ENCODE results near the gene RCAN1. TPM values are rescaled to one million over a fixed set of nuclear protein-coding genes. Genes with fewer than 3 reads are reported as not detected.

Gene RCAN1
- polyA plus RNA-seq, 2 of the 4 experiments (the other 2 are of a cell fraction), result 10.2 to 11.9 TPM

DNA sequence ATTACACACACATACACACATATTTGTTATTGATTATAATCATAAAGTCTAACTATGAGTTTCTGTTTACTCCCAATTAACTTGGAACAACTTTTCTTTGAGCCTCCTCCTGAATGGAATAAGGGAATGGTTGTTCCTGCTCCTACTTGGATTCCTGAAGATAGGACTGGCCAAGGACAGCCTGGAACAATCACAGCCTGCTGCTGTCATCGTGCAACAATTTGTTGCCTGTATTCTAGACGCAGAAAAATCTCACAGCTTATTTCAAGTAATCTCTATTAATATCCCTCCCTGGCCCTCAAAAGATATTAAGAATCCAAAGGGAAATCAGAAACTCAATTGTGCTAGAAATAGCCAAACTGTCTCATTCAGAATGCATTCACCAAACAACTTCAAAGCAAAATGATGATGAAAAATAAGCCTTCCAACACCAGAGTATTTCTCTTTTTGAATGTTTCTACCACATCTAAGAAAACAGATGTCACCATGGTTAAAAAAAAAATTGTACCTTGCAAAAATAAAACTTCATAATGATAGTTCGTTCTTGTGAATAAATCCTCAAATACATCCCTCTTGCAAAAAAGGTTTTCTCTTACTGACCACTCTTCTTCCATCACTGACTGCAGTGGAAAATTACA is 30.9 kb downstream of the RCAN1 start (continued):
- TF ChIP-seq POLR2AphosphoS2 (conservative IDR thresholded peaks at IDR 0.05; ENCODE audit: low read length), result no peak
- TF ChIP-seq MYC (IDR thresholded peaks at IDR 0.05; ENCODE audit: borderline replicate concordance, low read length), result no peak
- TF ChIP-seq BHLHE40 (IDR thresholded peaks at IDR 0.05; ENCODE audit: low read depth, low read length), result no peak

DNA sequence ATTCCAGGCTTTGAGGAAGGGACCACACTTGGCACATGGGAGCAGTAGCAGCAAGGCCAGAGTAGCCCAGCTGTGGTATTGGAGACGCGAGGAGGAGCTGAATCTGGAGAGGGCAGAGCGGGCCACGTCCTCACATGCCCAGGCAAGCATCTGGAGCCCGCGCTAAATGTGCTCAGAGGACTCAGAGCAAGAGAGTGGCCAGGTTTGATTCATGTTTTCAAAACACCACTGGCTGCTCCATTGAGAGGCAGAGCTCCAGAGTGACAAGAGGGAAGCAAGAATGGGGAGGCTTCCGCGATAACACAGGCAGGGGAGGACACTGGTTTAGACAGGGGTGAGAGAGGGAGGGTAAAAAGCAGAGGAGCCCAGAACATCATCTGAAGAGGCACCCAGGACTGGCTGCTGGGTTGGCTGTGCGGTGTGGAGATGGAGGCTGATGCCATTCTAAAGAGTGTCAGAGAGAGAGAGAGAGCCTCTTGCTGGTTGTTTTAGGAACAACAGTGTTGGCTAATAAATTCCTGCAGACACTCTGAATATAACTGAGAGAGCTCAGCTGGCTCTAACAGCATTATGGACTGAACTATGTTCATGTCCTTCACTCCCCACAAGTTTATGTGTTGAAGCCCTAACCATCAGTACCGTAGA is 32.3 kb downstream of the RCAN1 start:
- ChIA-PET POLR2A (no interaction called here), CTCF (interaction anchor here (0.8 to 1.7 kb wide), 13 partner anchors 9 to 215 kb away, joined by 3 to 8 read pairs (median 4); no protein-coding TSS in a partner anchor)
- no peak for TF ChIP-seq NPAS2 (CRISPR knock-in tag; IDR thresholded peaks at IDR 0.05; ENCODE audit: borderline replicate concordance)
- no peak for TF ChIP-seq TFCP2L1 (CRISPR knock-in tag; IDR thresholded peaks at IDR 0.05)
- no peak for TF ChIP-seq RFX5 (IDR thresholded peaks at IDR 0.05)
- TF ChIP-seq CHD4 (IDR thresholded peaks at IDR 0.05; ENCODE audit: borderline replicate concordance), result no peak
- TF ChIP-seq ZFP36 (IDR thresholded peaks at IDR 0.05; ENCODE audit: borderline replicate concordance, partially characterized antibody), result no peak
- TF ChIP-seq, protein P1, sequence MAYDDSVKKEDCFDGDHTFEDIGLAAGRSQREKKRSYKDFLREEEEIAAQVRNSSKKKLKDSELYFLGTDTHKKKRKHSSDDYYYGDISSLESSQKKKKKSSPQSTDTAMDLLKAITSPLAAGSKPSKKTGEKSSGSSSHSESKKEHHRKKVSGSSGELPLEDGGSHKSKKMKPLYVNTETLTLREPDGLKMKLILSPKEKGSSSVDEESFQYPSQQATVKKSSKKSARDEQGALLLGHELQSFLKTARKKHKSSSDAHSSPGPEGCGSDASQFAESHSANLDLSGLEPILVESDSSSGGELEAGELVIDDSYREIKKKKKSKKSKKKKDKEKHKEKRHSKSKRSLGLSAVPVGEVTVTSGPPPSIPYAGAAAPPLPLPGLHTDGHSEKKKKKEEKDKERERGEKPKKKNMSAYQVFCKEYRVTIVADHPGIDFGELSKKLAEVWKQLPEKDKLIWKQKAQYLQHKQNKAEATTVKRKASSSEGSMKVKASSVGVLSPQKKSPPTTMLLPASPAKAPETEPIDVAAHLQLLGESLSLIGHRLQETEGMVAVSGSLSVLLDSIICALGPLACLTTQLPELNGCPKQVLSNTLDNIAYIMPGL (CRISPR knock-in tag; IDR thresholded peaks at IDR 0.05; ENCODE audit: borderline replicate concordance), result no peak
- TF ChIP-seq TP53 (CRISPR knock-in tag; IDR thresholded peaks at IDR 0.05), result no peak
- TF ChIP-seq, protein P2, sequence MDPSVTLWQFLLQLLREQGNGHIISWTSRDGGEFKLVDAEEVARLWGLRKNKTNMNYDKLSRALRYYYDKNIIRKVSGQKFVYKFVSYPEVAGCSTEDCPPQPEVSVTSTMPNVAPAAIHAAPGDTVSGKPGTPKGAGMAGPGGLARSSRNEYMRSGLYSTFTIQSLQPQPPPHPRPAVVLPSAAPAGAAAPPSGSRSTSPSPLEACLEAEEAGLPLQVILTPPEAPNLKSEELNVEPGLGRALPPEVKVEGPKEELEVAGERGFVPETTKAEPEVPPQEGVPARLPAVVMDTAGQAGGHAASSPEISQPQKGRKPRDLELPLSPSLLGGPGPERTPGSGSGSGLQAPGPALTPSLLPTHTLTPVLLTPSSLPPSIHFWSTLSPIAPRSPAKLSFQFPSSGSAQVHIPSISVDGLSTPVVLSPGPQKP (IDR thresholded peaks at IDR 0.05; ENCODE audit: low read depth, low read length), result no peak
- TF ChIP-seq CBX8 (IDR thresholded peaks at IDR 0.05), result no peak
- TF ChIP-seq GATA3 (IDR thresholded peaks at IDR 0.05; ENCODE audit: borderline replicate concordance), result no peak
- no peak for TF ChIP-seq NFE2L2 (conservative IDR thresholded peaks at IDR 0.05; ENCODE audit: low read length)
- no peak for TF ChIP-seq HOXA7 (CRISPR knock-in tag; IDR thresholded peaks at IDR 0.05)
- TF ChIP-seq, protein P3, sequence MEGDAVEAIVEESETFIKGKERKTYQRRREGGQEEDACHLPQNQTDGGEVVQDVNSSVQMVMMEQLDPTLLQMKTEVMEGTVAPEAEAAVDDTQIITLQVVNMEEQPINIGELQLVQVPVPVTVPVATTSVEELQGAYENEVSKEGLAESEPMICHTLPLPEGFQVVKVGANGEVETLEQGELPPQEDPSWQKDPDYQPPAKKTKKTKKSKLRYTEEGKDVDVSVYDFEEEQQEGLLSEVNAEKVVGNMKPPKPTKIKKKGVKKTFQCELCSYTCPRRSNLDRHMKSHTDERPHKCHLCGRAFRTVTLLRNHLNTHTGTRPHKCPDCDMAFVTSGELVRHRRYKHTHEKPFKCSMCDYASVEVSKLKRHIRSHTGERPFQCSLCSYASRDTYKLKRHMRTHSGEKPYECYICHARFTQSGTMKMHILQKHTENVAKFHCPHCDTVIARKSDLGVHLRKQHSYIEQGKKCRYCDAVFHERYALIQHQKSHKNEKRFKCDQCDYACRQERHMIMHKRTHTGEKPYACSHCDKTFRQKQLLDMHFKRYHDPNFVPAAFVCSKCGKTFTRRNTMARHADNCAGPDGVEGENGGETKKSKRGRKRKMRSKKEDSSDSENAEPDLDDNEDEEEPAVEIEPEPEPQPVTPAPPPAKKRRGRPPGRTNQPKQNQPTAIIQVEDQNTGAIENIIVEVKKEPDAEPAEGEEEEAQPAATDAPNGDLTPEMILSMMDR (IDR thresholded peaks at IDR 0.05), result peak; percentile 33; the same call in 2 of the 3 replicates
- no peak for TF ChIP-seq HEYL (CRISPR knock-in tag; IDR thresholded peaks at IDR 0.05)
- no peak for TF ChIP-seq JUN (IDR thresholded peaks at IDR 0.05)
- no peak for TF ChIP-seq HOXB13 (CRISPR knock-in tag; IDR thresholded peaks at IDR 0.05; ENCODE audit: low read depth)
- TF ChIP-seq EP300 (IDR thresholded peaks at IDR 0.05), result no peak
- TF ChIP-seq SMC3 (IDR thresholded peaks at IDR 0.05), result peak; percentile 47
- no peak for TF ChIP-seq RARB (CRISPR knock-in tag; IDR thresholded peaks at IDR 0.05)
- no peak for TF ChIP-seq ESRRA (IDR thresholded peaks at IDR 0.05; ENCODE audit: borderline replicate concordance, low read length)
- peak; percentile 32 to 53; a peak in 4 of 5 replicates for TF ChIP-seq RAD21 (conservative IDR thresholded peaks at IDR 0.05 in 1 of 2, IDR thresholded peaks at IDR 0.05 in 1 of 2)
- no peak for TF ChIP-seq FOSL2 (IDR thresholded peaks at IDR 0.05)
- no peak for TF ChIP-seq FOSL2 (CRISPR knock-in tag; IDR thresholded peaks at IDR 0.05)
- ATAC-seq (peak; percentile 73 to 93), DNase-seq (ENCODE audit: low read depth in 1 of 2, low spot score in 1 of 2) (peak; percentile 8 to 28), FAIRE-seq (no peak)
- H3K4me2 ChIP-seq, result no peak overlapping the region
- no peaks in the 10 kb centered on the region for H3K4me1 ChIP-seq
- 0 out of 6 replicates have a peak overlapping the region, but pooled peaks of 1 of the 2 experiments have one; percentile 9 for H3K27ac ChIP-seq
- H3K4me3 ChIP-seq, result no peak overlapping the region
- WGBS (ENCODE audit: missing lambda C conversion rate), result 89% methylated on average over 10 of the region's 10 CpGs
- no peaks in the 10 kb centered on the region for H3K9me3 ChIP-seq
